Measurements from ENCODE around the gene INTU. TPM values are rescaled to one million over a fixed set of nuclear protein-coding genes. Genes with fewer than 3 reads are reported as not detected.
A peak's percentile ranks its signal among the peaks of the same experiment; 100 is the strongest.
"Not testable (repeated sequence)": the region's sequence is repeated elsewhere in the genome, so short reads cannot be mapped to it uniquely, and the experiment has no call there.

Gene INTU
- 2.2 and 4.4 TPM in 2 replicates for total RNA-seq (2014; rRNA removed; shearing (Covaris generic))

- Histone ChIP-seq H3K27me3 (replicated peaks) (no peaks in the 10 kb centered on the region), H3K27ac (peak within 1 kb of the TSS; percentile 27), H3K36me3 (no peaks in the 10 kb centered on the region), H3K9me3 (replicated peaks) (no peaks in the 10 kb centered on the region), H3K4me3 (peak within 1 kb of the TSS; percentile 49), H3K4me1 (replicated peaks) (peaks cover 8% of the 10 kb centered on the region)
- peak; percentile 84 to 95 for DNase-seq (ENCODE audit: low read depth in 1 of 2, low spot score in 2 of 2)
Observed at GRCh38 chr4:127632420-127633403, at the start of gene INTU. Gene INTU (plus strand): TSS chr4:127632957. CDS start chr4:127633035, 78 bp downstream.

GRCh38 chr4:127586496-127586895 lies 46.3 kb upstream of the INTU start:
- not testable (repeated sequence) for H3K4me3 ChIP-seq; DNase-seq (ENCODE audit: low read depth in 1 of 2, low spot score in 2 of 2); H3K9me3 ChIP-seq (replicated peaks); H3K36me3 ChIP-seq; H3K27me3 ChIP-seq (replicated peaks)
- peak overlapping the region; percentile 39 for H3K27ac ChIP-seq
- H3K4me1 ChIP-seq (replicated peaks) = peaks cover 11% of the 10 kb centered on the region

GRCh38 chr4:127586922-127587571 lies 45.7 kb upstream of the INTU start:
- Histone ChIP-seq H3K36me3 (no peaks in the 10 kb centered on the region), H3K27ac (peak overlapping the region; percentile 39), H3K27me3 (replicated peaks) (no peaks in the 10 kb centered on the region), H3K4me1 (replicated peaks) (peaks cover 11% of the 10 kb centered on the region), H3K4me3 (no peak overlapping the region), H3K9me3 (replicated peaks) (no peaks in the 10 kb centered on the region)
- DNase-seq (ENCODE audit: low read depth in 1 of 2, low spot score in 2 of 2) = peak in 1 of 2 experiments; percentile 44

GRCh38 chr4:127589153-127589552 lies 43.6 kb upstream of the INTU start:
- H3K9me3 ChIP-seq (replicated peaks); H3K36me3 ChIP-seq; H3K27ac ChIP-seq; DNase-seq (ENCODE audit: low read depth in 1 of 2, low spot score in 2 of 2); H3K27me3 ChIP-seq (replicated peaks); H3K4me3 ChIP-seq: not testable (repeated sequence)
- peaks cover 11% of the 10 kb centered on the region for H3K4me1 ChIP-seq (replicated peaks)

- no peaks in the 10 kb centered on the region for H3K36me3 ChIP-seq
- DNase-seq (ENCODE audit: low read depth in 1 of 2, low spot score in 2 of 2) = no peak
- H3K27ac ChIP-seq = no peak overlapping the region
- no peaks in the 10 kb centered on the region for H3K4me1 ChIP-seq (replicated peaks)
- no peak overlapping the region for H3K4me3 ChIP-seq
- H3K27me3 ChIP-seq (replicated peaks) = 0 out of 2 replicates have a peak, but pooled peaks cover 4% of the 10 kb centered on the region
- H3K9me3 ChIP-seq (replicated peaks) = no peaks in the 10 kb centered on the region
Observed at GRCh38 chr4:127598656-127599055, 34.1 kb upstream of the INTU start.

GRCh38 chr4:127601029-127601428 lies 31.7 kb upstream of the INTU start:
- Histone ChIP-seq H3K4me1 (replicated peaks) (no peaks in the 10 kb centered on the region), H3K4me3 (no peak overlapping the region), H3K36me3 (no peaks in the 10 kb centered on the region), H3K27me3 (replicated peaks) (0 out of 2 replicates have a peak, but pooled peaks cover 4% of the 10 kb centered on the region), H3K27ac (no peak overlapping the region), H3K9me3 (replicated peaks) (no peaks in the 10 kb centered on the region)
- no peak for DNase-seq (ENCODE audit: low read depth in 1 of 2, low spot score in 2 of 2)

GRCh38 chr4:127604949-127605709 lies 27.6 kb upstream of the INTU start:
- Histone ChIP-seq H3K27me3 (replicated peaks) (0 out of 2 replicates have a peak, but pooled peaks cover 7% of the 10 kb centered on the region), H3K4me1 (replicated peaks) (no peaks in the 10 kb centered on the region), H3K4me3 (no peak overlapping the region), H3K27ac (no peak overlapping the region), H3K9me3 (replicated peaks) (no peaks in the 10 kb centered on the region), H3K36me3 (no peaks in the 10 kb centered on the region)
- DNase-seq (ENCODE audit: low read depth in 1 of 2, low spot score in 2 of 2) = peak in 1 of 2 experiments; percentile 6

- DNase-seq (ENCODE audit: low read depth in 1 of 2, low spot score in 2 of 2) = no peak
- 0 out of 2 replicates have a peak, but pooled peaks cover 7% of the 10 kb centered on the region for H3K27me3 ChIP-seq (replicated peaks)
- H3K36me3 ChIP-seq = no peaks in the 10 kb centered on the region
- H3K4me1 ChIP-seq (replicated peaks) = no peaks in the 10 kb centered on the region
- H3K27ac ChIP-seq = no peak overlapping the region
- no peak overlapping the region for H3K4me3 ChIP-seq
- H3K9me3 ChIP-seq (replicated peaks) = no peaks in the 10 kb centered on the region
Observed at GRCh38 chr4:127606823-127607222, 25.9 kb upstream of the INTU start.

GRCh38 chr4:127609484-127609883 lies 23.3 kb upstream of the INTU start:
- Histone ChIP-seq H3K36me3 (no peaks in the 10 kb centered on the region), H3K27ac (no peak overlapping the region), H3K4me3 (no peak overlapping the region), H3K9me3 (replicated peaks) (no peaks in the 10 kb centered on the region), H3K27me3 (replicated peaks) (0 out of 2 replicates have a peak, but pooled peaks cover 2% of the 10 kb centered on the region), H3K4me1 (replicated peaks) (no peaks in the 10 kb centered on the region)
- no peak for DNase-seq (ENCODE audit: low read depth in 1 of 2, low spot score in 2 of 2)

GRCh38 chr4:127610488-127610887 lies 22.3 kb upstream of the INTU start:
- Histone ChIP-seq H3K27me3 (replicated peaks) (0 out of 2 replicates have a peak, but pooled peaks cover 2% of the 10 kb centered on the region), H3K27ac (no peak overlapping the region), H3K4me3 (no peak overlapping the region), H3K9me3 (replicated peaks) (no peaks in the 10 kb centered on the region), H3K36me3 (no peaks in the 10 kb centered on the region), H3K4me1 (replicated peaks) (no peaks in the 10 kb centered on the region)
- DNase-seq (ENCODE audit: low read depth in 1 of 2, low spot score in 2 of 2) = no peak

GRCh38 chr4:127616898-127617297 lies 15.9 kb upstream of the INTU start:
- Histone ChIP-seq H3K9me3 (replicated peaks) (no peaks in the 10 kb centered on the region), H3K4me1 (replicated peaks) (no peaks in the 10 kb centered on the region), H3K27ac (no peak overlapping the region), H3K4me3 (no peak overlapping the region), H3K36me3 (no peaks in the 10 kb centered on the region), H3K27me3 (replicated peaks) (no peaks in the 10 kb centered on the region; the same call in 1 of the 2 replicates)
- no peak for DNase-seq (ENCODE audit: low read depth in 1 of 2, low spot score in 2 of 2)

GRCh38 chr4:127618427-127618826 lies 14.3 kb upstream of the INTU start:
- no peaks in the 10 kb centered on the region; the same call in 1 of the 2 replicates for H3K9me3 ChIP-seq (replicated peaks)
- H3K36me3 ChIP-seq = no peaks in the 10 kb centered on the region
- no peaks in the 10 kb centered on the region; the same call in 1 of the 2 replicates for H3K27me3 ChIP-seq (replicated peaks)
- H3K4me1 ChIP-seq (replicated peaks) = peaks cover 9% of the 10 kb centered on the region
- DNase-seq (ENCODE audit: low read depth in 1 of 2, low spot score in 2 of 2) = no peak
- no peak overlapping the region for H3K27ac ChIP-seq
- no peak overlapping the region for H3K4me3 ChIP-seq

- Histone ChIP-seq H3K4me3 (peak overlapping the region; percentile 47), H3K27ac (no peak overlapping the region)
- no peak for DNase-seq (ENCODE audit: low read depth in 1 of 2, low spot score in 2 of 2)
Observed at GRCh38 chr4:127622621-127622920, 10.2 kb upstream of the INTU start.

More at GRCh38 chr4:127622621-127622920, 10.2 kb upstream of the INTU start:
- Histone ChIP-seq H3K9me3 (replicated peaks) (no peaks in the 10 kb centered on the region; the same call in 1 of the 2 replicates), H3K27me3 (replicated peaks) (no peaks in the 10 kb centered on the region; the same call in 1 of the 2 replicates), H3K36me3 (no peaks in the 10 kb centered on the region), H3K4me1 (replicated peaks) (peaks cover 11% of the 10 kb centered on the region)

Data from SJSA1 (cell line).